ENCODE measurements around the gene PLET1.

PLET1 gene

DNA sequence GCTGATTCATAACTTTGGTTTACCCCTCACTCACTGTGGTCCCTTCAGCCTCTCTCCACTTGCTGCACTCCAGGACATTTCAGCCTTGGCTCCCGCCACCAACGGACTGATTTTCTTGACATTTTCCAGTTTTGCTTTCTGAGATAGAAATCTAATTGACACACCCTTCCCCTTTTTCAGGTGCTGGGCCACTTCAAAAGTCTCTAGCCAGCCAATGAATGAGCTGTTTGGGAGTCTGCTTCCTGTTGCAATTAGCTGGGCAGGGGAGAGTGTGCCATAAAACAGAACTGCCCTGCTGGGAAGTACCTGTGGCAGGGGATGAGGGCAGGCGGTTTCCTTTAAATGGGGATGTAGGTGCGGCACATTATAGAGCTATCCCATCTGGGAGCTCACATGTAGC, 21.1 kb upstream of the PLET1 start:
- no peak for DNase-seq (ENCODE audit: low read depth in 2 of 2)

- peak; percentile 48 to 59 for DNase-seq (ENCODE audit: low read depth in 2 of 2)
Observed at GRCh38 chr11:112280268-112281126, 19.8 kb upstream of the PLET1 start.

- no peak for DNase-seq (ENCODE audit: low read depth in 2 of 2)
Observed at GRCh38 chr11:112279901-112280267, 19.2 kb upstream of the PLET1 start.

GRCh38 chr11:112278803-112279202, 18.1 kb upstream of the PLET1 start:
- DNase-seq (ENCODE audit: low read depth in 2 of 2) = no peak

DNA sequence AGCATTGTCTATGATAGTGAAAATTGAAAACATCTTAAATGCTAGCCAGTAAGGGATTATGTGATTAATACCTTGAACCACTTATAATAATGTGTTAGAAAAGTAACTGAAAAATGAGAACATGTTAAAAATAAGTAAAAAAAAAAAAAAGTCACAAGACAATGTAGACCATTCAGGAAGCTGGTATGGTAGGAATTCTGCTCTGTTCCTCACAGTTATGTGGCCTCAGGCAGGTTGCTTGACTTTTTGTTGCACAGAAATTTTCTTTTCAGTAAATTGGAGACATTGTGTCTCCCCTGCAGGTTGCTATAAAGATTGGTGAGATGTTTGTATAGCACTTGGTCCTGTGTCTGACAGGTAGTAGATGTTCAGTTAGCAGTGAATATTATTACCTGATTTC, 17.3 kb upstream of the PLET1 start:
- DNase-seq (ENCODE audit: low read depth in 2 of 2) = no peak

DNA sequence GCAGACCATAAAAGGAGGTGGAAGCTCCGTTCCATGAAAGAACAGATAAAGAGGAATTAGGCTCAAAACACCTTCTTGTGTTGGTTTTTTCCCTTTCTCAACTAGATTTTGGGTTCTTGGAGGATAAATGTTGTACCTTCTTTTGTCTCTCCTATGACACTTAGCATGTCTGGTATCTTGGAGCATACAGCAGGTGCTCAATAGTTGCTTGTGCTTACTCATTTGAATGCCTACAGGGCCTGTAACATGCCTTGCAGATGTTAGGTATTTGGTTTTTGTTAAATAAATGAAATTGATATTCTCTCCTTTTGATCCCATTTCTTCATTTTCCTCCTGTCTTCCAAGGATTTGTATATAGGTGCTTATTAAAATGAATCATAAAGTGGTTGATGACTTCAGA, 16.4 kb upstream of the PLET1 start:
- no peak for DNase-seq (ENCODE audit: low read depth in 2 of 2)

DNA sequence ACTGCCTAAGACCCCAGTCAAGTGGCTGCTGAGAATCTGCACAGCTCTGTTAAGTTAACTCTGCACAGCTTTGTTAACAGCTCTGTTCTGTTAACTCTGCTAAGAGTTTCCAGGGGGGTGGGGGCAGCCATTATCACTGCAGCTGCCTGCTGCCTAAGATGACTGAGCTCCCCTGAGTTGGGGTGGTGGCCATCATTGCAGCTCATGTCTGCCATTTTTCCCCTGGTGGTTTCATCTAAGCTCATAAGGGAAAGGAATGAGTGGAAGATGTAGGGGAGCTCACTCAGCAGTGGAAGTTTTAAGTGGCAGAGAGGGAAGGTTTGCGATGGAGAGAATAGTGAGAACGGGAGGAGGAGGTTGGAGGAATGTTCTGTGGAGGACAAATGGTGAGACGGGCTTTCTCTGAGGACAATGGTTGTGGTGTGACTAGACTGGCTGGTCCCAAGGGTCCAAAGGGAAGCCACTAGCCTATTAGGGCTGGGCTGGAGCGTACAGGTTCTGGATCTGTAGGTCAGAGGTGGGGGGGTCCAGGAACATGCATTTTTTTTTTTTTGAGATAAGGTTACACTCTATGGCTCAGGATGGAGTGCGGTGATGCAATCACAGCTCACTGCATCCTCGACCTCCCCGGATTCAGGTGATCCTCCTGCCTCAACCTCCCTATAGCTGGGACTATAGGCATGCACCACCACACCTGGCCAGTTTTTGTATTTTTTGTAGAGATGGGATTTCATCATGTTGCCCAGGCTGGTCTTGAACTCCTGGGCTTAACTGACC, 13.5 kb upstream of the PLET1 start:
- no peak for DNase-seq (ENCODE audit: low read depth in 2 of 2)

DNA sequence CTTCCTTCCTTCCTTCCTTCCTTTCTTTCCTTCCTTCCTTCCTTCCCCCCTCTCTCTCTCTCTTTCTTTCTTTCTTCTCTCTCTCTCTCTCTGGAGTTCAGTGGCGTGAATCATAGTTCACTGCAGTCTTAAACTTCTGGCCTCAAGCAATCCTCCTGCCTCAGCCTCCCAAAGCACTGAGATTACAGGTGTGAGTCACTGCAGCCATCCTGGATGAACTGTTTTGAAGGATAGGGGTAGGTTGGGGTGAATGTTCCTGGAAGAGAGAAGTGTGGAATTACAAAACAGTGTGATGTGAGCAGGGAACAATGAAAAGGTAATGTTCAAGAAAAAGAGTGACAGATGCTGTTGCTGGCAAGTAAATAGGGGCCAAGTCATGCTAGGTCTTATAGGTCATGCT, 12.4 kb upstream of the PLET1 start:
- no peak for DNase-seq (ENCODE audit: low read depth in 2 of 2)

GRCh38 chr11:112271242-112271641, 10.6 kb upstream of the PLET1 start:
- DNase-seq (ENCODE audit: low read depth in 2 of 2) = no peak

DNA sequence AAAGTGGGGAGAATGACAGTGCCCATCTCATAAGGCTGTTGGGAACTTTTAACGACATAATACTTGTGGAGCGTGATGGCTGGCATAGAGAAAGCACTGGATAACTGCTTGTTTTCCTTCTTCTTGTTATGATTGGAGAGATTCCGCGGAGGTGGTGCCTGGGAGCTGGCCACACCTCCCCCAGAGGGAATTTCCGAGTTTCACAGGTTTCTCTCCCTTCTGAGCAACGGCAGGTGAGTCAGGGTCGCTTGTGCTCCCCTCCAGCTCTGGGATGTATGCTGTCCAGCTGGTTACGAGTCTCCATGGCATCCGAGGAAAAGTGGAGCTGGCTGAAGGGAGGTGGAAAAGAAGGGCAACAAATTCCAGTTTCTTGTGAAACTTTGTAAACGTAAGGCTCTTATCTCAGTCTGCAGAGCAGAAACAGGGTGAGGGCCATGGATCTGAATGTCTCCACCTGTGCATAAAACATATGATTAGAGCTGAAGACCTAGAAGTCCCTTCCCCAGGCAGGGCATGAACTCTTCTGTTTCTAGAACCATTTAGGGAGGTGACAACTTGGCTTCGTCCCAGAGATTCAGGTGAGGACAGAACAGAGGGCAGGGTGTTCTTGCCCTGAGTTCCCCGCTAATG, 10.0 kb upstream of the PLET1 start:
- DNase-seq (ENCODE audit: low read depth in 2 of 2) = no peak

DNA sequence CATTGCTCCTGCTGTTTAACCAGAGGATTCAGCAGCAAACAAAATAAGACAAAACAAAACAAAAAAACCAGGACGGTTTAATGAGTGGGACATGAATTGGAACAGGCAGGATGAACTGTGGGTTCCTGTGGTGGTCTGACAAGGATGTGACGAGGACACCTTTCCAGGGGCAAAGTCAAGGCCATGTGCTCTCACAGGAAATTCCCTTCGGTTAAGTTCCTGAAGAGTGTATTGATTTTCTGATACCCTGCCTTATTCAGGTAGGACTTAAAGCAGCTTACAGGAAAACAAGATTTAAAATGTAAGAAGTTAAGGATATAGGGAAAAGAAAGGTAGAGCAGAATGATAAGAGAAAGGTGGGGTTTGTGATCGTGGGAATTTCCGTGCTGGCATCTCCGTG, 8.5 kb upstream of the PLET1 start:
- DNase-seq (ENCODE audit: low read depth in 2 of 2) = no peak

DNA sequence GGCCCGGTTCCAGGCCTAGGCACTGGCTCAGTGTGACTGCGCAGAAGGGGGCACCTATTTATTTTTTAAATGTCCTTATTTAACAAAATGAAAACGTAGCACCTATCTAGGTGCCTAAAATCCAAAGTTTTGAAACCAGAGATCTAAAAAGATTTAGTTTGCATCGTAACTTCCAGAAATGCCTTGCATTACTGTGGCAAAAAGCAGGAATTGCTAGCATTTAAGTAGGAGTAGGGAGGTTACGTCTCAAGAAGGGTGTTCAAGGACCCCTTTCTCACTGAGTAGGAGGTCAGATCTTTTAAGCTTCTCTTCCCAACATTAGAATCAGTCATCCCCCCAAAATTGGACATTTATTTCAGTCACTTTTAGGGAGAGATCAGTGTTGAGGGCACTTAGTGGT, 7.7 kb upstream of the PLET1 start:
- DNase-seq (ENCODE audit: low read depth in 2 of 2) = no peak

DNA sequence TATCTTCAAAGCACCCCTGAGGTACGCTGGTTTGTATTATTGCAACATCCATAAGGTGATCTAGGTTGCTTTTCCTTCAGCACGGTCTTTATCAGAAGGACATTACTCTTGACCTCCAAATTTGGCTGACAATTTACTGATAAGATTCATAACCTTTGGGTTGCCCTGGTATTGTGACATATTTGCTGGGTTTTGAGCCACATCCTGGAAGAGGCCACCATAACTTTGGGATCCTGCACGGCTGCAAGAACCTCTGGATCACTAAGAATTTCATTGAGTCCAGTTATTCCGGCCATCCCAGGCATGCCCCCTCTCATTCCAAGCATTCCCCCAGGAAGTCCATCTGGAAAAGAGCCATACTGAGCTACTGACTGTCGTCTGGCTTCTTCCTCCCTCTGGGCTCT, 6.5 kb upstream of the PLET1 start:
- DNase-seq (ENCODE audit: low read depth in 2 of 2) = no peak

DNA sequence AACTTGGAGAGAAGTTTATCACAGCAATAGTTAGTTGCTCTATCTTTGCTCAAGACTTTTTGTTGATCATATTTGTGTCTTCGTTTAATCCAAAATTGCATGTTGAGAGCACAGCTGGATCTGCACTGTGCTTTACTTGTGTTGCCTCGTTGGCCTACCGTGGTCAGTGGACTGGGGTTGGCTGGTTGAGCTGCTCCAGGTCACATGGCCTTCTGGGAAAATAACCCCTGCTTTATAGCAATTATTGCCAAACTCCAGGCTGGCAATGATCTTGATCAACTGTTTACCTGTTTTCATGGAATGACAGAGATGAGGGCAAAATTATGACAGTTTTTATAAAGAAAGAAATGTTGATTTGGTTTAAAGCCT, 5.7 kb upstream of the PLET1 start:
- no peak for DNase-seq (ENCODE audit: low read depth in 2 of 2)

DNA sequence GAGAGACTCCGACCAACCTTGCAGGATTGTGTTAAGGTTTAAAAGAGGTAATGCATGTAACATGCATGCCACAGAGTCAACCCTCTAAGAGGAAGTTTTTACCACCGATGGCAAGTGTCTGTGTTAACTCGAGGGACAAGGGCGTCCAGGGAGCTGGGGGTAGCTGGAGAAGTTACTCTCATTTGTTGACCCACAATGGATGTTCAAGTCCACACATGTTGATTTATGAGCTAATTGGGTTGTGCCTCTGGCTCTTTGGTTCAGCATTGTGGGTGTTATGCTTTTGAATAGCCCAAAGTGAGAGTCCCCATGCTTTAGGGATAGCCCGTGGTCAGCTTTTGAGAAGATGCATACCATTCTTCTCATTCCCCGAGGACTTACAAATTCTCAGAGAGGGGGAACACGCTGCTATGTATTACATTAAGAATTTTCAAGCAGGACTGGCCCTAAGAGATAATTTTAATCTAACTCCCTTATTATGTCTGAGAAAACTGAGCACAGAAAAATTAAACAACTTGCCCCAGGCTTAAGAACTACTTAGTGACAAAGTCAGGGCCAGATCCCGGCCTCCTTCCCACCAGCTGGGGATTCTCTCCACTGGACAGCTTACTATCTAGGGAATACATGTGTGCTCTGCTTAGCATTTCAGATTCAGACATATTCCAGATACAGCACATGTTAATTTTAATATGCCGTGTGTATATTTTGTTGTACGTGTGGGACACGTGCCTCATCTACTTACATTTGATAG, 5.2 kb upstream of the PLET1 start:
- DNase-seq (ENCODE audit: low read depth in 2 of 2) = no peak

DNA sequence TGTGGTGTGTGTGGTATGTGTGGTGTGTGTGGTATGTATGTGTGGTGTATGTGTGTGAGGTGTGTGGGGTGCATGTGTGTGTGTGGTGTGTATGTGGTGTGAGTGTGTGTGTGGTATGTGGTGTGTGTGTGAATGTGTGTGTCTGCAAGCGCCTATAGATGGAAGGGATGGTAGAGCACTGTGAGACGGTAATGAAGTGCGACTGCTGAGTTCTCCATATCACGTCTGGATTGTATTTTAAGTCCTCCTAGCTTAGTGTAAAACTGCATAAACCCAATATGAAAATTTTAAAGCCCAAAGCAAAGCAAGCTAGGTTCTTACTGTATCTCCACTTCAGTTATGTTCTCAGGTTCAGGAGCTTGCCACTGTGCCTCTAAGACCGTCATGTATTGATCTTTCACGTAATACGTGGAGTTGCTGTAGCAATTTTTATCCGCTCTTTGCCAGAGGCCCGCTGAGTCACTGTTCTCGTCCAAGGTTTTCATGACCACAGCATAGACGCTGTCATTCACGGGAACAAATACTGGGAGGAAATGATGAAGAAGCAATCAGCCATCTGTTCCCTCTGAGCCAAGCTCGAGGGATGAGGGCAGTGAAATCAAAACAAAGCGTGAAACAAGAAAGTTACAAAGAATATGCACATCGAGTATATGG, 5.5 kb downstream of the PLET1 start:
- peak in 1 of 2 experiments; percentile 22 for DNase-seq (ENCODE audit: low read depth in 2 of 2)

GRCh38 chr11:112253605-112254242, 6.9 kb downstream of the PLET1 start:
- DNase-seq (ENCODE audit: low read depth in 2 of 2) = no peak

DNA sequence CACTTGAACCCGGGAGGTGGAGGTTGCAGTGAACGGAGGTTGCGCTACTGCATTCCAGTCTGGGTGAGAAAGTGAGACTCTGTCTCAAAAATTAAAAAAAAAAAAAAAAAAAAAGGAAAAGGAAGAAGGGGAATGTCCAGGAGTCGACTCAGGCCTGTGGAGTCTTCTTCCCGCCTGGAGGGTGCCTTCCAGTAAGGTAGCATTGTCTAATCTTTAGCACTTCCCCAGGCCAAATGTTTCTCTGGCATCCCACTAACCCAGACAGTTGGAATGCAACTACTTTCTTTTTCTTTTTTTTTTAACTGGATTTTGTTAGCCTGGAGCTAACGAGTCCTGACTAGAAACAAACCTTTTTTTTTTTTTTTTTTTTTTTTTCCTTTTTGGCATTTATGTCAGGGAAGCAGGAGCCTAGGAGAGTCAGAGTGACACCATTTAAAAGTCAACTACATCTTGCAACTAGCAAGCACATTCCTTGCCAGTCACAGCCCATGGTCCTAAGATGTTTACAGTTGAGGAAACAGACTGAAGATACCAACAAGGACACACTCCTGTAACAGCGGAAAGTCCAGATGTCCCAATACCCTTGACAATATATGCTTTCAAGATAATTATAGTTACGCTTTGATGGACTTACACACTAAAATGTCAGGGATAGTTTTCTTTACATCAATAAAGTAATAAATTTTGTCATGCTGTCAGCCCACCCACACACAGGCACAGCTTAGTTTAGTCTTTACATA, 10.6 kb downstream of the PLET1 start:
- DNase-seq (ENCODE audit: low read depth in 2 of 2) = no peak

- DNase-seq (ENCODE audit: low read depth in 2 of 2) = no peak
Observed at GRCh38 chr11:112248201-112248600, 12.5 kb downstream of the PLET1 start.

- DNase-seq (ENCODE audit: low read depth in 2 of 2) = no peak
Observed at GRCh38 chr11:112247201-112247600, 13.5 kb downstream of the PLET1 start.

All from fibroblast of skin of left quadriceps (primary cell).